Trophoblast cell (in vitro differentiated cells and primary cell): ENCODE data around the gene INHBB.

Source experiments
- DNase-seq, 2 donors: peaks; one replicate each; pipeline ENCODE4 v3.0.0-alpha.2; 2016
- H2AFZ ChIP-seq: 2 replicates; pipeline ENCODE4 v1.6.1; 2013; ENCODE audit warnings: low read length, moderate library complexity, mild to moderate bottlenecking; ENCODE audit not compliant: insufficient read depth, poor library complexity
- H2AK5ac ChIP-seq: 2 replicates; pipeline ENCODE4 v1.6.1; 2013; ENCODE audit warnings: mild to moderate bottlenecking, low read length
- H2BK120ac ChIP-seq: 2 replicates; pipeline ENCODE4 v1.6.1; 2013; ENCODE audit warnings: low read length, mild to moderate bottlenecking, moderate library complexity; ENCODE audit not compliant: insufficient read depth, poor library complexity
- H2BK12ac ChIP-seq: 2 replicates; pipeline ENCODE4 v1.6.1; 2013; ENCODE audit warnings: mild to moderate bottlenecking, low read length, moderate library complexity
- H2BK5ac ChIP-seq: 2 replicates; pipeline ENCODE4 v1.6.1; 2013; ENCODE audit warnings: low read length, low read depth, moderate library complexity, mild to moderate bottlenecking; ENCODE audit not compliant: poor library complexity
- H3K14ac ChIP-seq: 2 replicates; pipeline ENCODE4 v1.6.1; 2013; ENCODE audit warnings: mild to moderate bottlenecking, low read length
- H3K18ac ChIP-seq: 2 replicates; pipeline ENCODE4 v1.6.1; 2013; ENCODE audit warnings: mild to moderate bottlenecking, low read length
- H3K23ac ChIP-seq: 2 replicates; pipeline ENCODE4 v1.6.1; 2013; ENCODE audit warnings: low read length
- H3K27ac ChIP-seq: 2 replicates; pipeline ENCODE4 v1.5.1; 2013; ENCODE audit warnings: low read depth, mild to moderate bottlenecking, inconsistent platforms, low read length, moderate library complexity
- H3K27me3 ChIP-seq: 2 replicates; pipeline ENCODE4 v1.6.1; 2013; ENCODE audit warnings: inconsistent platforms, mild to moderate bottlenecking, low read length, moderate library complexity; ENCODE audit not compliant: insufficient read depth
- H3K36me3 ChIP-seq, 2 experiments: 1 replicate in 1 of 2; 2 replicates in 1 of 2; pipeline ENCODE4 v1.6.1; 2013; ENCODE audit warnings: low read length in 2 of 2, mild to moderate bottlenecking in 2 of 2, moderate library complexity in 1 of 2; ENCODE audit not compliant: insufficient read depth in 2 of 2, control insufficient read depth in 1 of 2
- H3K4ac ChIP-seq: 2 replicates; pipeline ENCODE4 v1.6.1; 2013; ENCODE audit warnings: low read depth, mild to moderate bottlenecking, low read length, moderate library complexity
- H3K4me1 ChIP-seq, 2 experiments: 1 replicate in 1 of 2; 2 replicates in 1 of 2; pipeline ENCODE4 v1.6.1; 2013; ENCODE audit warnings: low read length in 2 of 2, mild to moderate bottlenecking in 2 of 2, moderate library complexity in 1 of 2; ENCODE audit not compliant: insufficient read depth in 2 of 2, control insufficient read depth in 1 of 2
- H3K4me2 ChIP-seq: 2 replicates; pipeline ENCODE4 v1.6.1; 2013; ENCODE audit warnings: inconsistent platforms, mild to moderate bottlenecking, low read length, moderate library complexity
- H3K4me3 ChIP-seq: 2 replicates; pipeline ENCODE4 v1.5.1; 2013; ENCODE audit warnings: mild to moderate bottlenecking, low read depth, low read length, inconsistent platforms
- H3K79me1 ChIP-seq: one replicate; pipeline ENCODE4 v1.6.1; 2013; ENCODE audit warnings: low read length
- H3K79me2 ChIP-seq: 2 replicates; pipeline ENCODE4 v1.6.1; 2013; ENCODE audit warnings: low read length, mild to moderate bottlenecking; ENCODE audit not compliant: control insufficient read depth, insufficient read depth, poor library complexity
- H3K9ac ChIP-seq: 2 replicates; pipeline ENCODE4 v1.6.1; 2013; ENCODE audit warnings: mild to moderate bottlenecking, low read length
- H3K9me3 ChIP-seq: 2 replicates; pipeline ENCODE4 v1.6.1; 2013; ENCODE audit warnings: low read depth, mild to moderate bottlenecking, control low read depth, inconsistent platforms, low read length; ENCODE audit not compliant: insufficient read depth
- H4K12ac ChIP-seq: 2 replicates; pipeline ENCODE4 v1.6.1; 2013; ENCODE audit warnings: low read depth, mild to moderate bottlenecking, low read length, moderate library complexity
- H4K8ac ChIP-seq: 2 replicates; pipeline ENCODE4 v1.6.1; 2013; ENCODE audit warnings: low read depth, mild to moderate bottlenecking, low read length, moderate library complexity
- H4K91ac ChIP-seq: one replicate; pipeline ENCODE4 v1.6.1; 2013; ENCODE audit warnings: low read depth, mild to moderate bottlenecking, low read length, moderate library complexity
- WGBS: extraction: QIAGEN DNeasy Blood & Tissue Kit; methylation state at CpG from one replicate; pipeline ENCODE4 v1.1.7; 2013; ENCODE audit warnings: missing lambda C conversion rate; ENCODE audit not compliant: insufficient read length, insufficient coverage; ENCODE audit errors: extremely low coverage; 5-methylcytosine and 5-hydroxymethylcytosine counted together

INHBB gene

DNA sequence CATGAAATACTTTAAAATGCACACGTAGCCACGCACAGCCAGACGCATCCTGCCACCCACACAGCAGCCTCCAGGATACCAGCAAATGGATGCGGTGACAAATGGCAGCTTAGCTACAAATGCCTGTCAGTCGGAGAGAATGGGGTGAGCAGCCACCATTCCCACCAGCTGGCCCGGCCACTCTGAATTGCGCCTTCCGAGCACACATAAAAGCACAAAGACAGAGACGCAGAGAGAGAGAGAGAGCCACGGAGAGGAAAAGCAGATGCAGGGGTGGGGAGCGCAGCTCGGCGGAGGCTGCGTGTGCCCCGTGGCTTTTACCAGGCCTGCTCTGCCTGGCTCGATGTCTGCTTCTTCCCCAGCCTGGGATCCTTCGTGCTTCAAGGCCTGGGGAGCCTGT lies 4.1 kb downstream of the INHBB start:
- Histone ChIP-seq H3K79me1 (no peaks in the 10 kb centered on the region), H3K4me2 (no peak overlapping the region), H2AK5ac (no peak overlapping the region), H2BK5ac (no peak overlapping the region), H3K14ac (no peak overlapping the region), H3K9me3 (peaks cover 13% of the 10 kb centered on the region), H4K8ac (no peak overlapping the region), H2AFZ (no peak overlapping the region), H3K4me1 (peaks cover 3 to 5% of the 10 kb centered on the region in 2 experiments), H3K9ac (no peak overlapping the region), H3K23ac (no peak overlapping the region), H3K36me3 (no peaks in the 10 kb centered on the region), H3K18ac (no peak overlapping the region), H2BK120ac (no peak overlapping the region), H3K4ac (no peak overlapping the region), H2BK12ac (no peak overlapping the region), H4K12ac (no peak overlapping the region), H3K27ac (no peak overlapping the region), H3K79me2 (no peaks in the 10 kb centered on the region), H3K4me3 (no peak overlapping the region), H3K27me3 (peaks cover 44% of the 10 kb centered on the region), H4K91ac (no peak overlapping the region)
- DNase-seq, result no peak
- no CpG with 5 or more reads among the region's 17 CpGs for WGBS

DNA sequence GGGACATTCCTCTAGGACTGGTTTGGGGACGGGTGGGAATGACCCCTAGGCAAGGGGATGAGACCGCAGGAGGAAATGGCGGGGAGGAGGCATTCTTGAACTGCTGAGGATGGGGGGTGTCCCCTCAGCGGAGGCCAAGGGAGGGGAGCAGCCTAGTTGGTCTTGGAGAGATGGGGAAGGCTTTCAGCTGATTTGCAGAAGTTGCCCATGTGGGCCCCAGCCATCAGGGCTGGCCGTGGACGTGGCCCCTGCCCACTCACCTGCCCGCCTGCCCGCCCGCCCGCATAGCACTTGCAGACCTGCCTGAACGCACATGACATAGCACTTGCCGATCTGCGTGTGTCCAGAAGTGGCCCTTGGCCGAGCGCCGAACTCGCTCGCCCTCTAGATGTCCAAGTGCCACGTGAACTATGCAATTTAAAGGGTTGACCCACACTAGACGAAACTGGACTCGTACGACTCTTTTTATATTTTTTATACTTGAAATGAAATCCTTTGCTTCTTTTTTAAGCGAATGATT lies 4.9 kb downstream of the INHBB start:
- H2AFZ ChIP-seq, result no peak overlapping the region
- peaks cover 13% of the 10 kb centered on the region for H3K9me3 ChIP-seq
- no peak overlapping the region for H3K23ac ChIP-seq
- H3K36me3 ChIP-seq, result no peaks in the 10 kb centered on the region
- H2AK5ac ChIP-seq, result no peak overlapping the region
- H2BK12ac ChIP-seq, result no peak overlapping the region
- no peak overlapping the region for H3K18ac ChIP-seq
- no CpG with 5 or more reads among the region's 23 CpGs for WGBS
- H3K4me2 ChIP-seq, result no peak overlapping the region
- no peak overlapping the region for H4K8ac ChIP-seq
- H3K27ac ChIP-seq, result no peak overlapping the region
- no peak overlapping the region for H2BK120ac ChIP-seq
- H3K4me3 ChIP-seq, result no peak overlapping the region
- no peaks in the 10 kb centered on the region for H3K79me2 ChIP-seq
- no peak overlapping the region for H3K9ac ChIP-seq
- DNase-seq, result peak; percentile 57 to 67
- no peak overlapping the region for H3K14ac ChIP-seq
- no peak overlapping the region for H4K91ac ChIP-seq
- no peak overlapping the region for H3K4ac ChIP-seq
- no peaks in the 10 kb centered on the region for H3K79me1 ChIP-seq
- no peak overlapping the region for H4K12ac ChIP-seq
- H3K4me1 ChIP-seq, result no peaks in the 10 kb centered on the region
- H2BK5ac ChIP-seq, result no peak overlapping the region
- H3K27me3 ChIP-seq, result peaks cover 37% of the 10 kb centered on the region

DNA sequence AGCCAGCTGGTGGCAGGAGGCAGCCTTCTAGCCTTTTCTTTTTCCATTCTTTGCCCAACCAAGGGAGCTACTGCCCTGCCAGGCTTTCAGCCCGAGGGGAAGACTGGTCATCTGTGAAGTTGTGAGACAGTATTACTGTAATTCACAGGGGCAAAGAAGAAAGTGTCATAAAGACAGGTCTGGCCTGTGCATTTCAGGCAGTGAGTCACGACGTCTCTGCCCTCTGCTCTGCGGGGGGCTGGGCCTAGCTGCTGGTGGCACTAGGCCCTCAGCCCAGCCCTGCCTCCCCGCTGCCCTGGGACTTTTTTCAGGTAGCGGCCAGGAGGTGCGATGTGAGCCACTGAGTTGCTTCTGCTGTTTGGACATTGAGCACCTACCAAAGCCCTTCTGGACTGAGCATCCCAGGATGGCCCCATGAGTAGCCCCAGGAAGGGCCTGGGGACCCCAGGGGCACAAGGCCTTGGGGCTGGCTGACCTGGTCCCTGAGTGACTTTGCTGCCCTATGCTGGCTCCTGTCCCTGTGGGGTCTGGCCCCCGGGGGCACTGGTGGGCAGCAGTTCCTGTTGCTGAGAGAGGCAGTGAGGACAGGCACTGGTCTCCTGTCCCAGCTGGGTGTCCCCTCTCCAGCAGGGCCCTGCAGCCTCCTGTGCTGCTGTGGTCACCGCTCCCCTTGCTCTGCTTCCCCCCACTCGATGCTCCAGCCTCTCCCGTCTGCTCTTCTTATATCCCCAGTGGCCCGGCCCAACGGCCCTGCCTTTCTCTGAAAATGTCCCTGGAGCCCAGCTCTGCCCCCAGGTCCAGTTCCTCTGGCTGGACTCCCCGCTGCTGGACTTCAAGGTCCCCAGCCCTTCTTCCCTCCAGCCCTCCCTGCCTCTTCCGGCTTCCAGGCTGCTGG lies 7.0 kb downstream of the INHBB start:
- Histone ChIP-seq H3K27me3 (peaks cover 19% of the 10 kb centered on the region), H3K4me3 (no peak overlapping the region), H2BK5ac (no peak overlapping the region), H2AK5ac (no peak overlapping the region), H3K14ac (no peak overlapping the region), H3K4me1 (no peaks in the 10 kb centered on the region), H3K4ac (no peak overlapping the region), H3K27ac (no peak overlapping the region), H3K4me2 (no peak overlapping the region), H3K23ac (no peak overlapping the region), H3K79me2 (no peaks in the 10 kb centered on the region), H3K36me3 (no peaks in the 10 kb centered on the region), H3K18ac (no peak overlapping the region), H3K9ac (no peak overlapping the region), H3K79me1 (no peaks in the 10 kb centered on the region), H2AFZ (no peak overlapping the region), H2BK120ac (no peak overlapping the region), H4K91ac (no peak overlapping the region), H3K9me3 (peaks cover 10% of the 10 kb centered on the region), H4K12ac (no peak overlapping the region), H4K8ac (no peak overlapping the region), H2BK12ac (no peak overlapping the region)
- peak in 1 of 2 donors; percentile 50 for DNase-seq
- WGBS, result no CpG with 5 or more reads among the region's 15 CpGs

DNA sequence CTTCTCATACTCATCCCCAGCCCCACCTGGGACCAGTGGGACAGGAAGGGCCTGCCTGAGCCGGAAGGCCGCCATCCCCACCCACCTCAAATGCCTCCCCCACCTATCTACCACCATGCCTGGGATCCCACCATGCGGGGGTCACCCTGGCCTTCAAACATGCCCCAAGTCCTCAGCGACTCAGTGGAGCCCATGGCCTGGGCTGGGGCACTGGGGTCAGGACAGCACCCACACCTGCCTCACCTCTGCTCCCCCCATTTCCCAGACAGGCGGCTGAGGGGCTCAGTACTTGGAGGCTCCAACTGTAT lies 7.6 kb downstream of the INHBB start:
- WGBS, result no CpG with 5 or more reads among the region's 5 CpGs
- H2BK5ac ChIP-seq, result no peak overlapping the region

More for the DNA sequence above, 7.6 kb downstream of the INHBB start:
- no peak overlapping the region for H2BK120ac ChIP-seq
- H3K18ac ChIP-seq, result no peak overlapping the region
- no peaks in the 10 kb centered on the region for H3K79me1 ChIP-seq
- no peak overlapping the region for H3K4me3 ChIP-seq
- no peak overlapping the region for H2AK5ac ChIP-seq
- H3K9me3 ChIP-seq, result peaks cover 10% of the 10 kb centered on the region
- no peaks in the 10 kb centered on the region for H3K79me2 ChIP-seq
- H4K12ac ChIP-seq, result no peak overlapping the region
- no peak overlapping the region for H2AFZ ChIP-seq
- H3K23ac ChIP-seq, result no peak overlapping the region
- H3K27ac ChIP-seq, result no peak overlapping the region
- no peak overlapping the region for H2BK12ac ChIP-seq
- H3K4me2 ChIP-seq, result no peak overlapping the region
- H4K8ac ChIP-seq, result no peak overlapping the region
- H3K27me3 ChIP-seq, result peaks cover 13% of the 10 kb centered on the region
- H4K91ac ChIP-seq, result no peak overlapping the region
- DNase-seq, result no peak
- no peaks in the 10 kb centered on the region for H3K36me3 ChIP-seq
- no peak overlapping the region for H3K14ac ChIP-seq
- H3K9ac ChIP-seq, result no peak overlapping the region
- H3K4ac ChIP-seq, result no peak overlapping the region
- H3K4me1 ChIP-seq, result no peaks in the 10 kb centered on the region
